B cell (primary cell): Measurements from ENCODE around the gene IL25.

Experiments used
- EZH2 ChIP-seq: IDR thresholded peaks from 2 replicates; pipeline ENCODE4 v1.6.1; 2012; ENCODE audit warnings: borderline replicate concordance, low read depth, mild to moderate bottlenecking, moderate library complexity, low read length; ENCODE audit not compliant: insufficient read depth, poor library complexity, severe bottlenecking
- TF ChIP-seq, protein P1 (sequence below): fragments of 200-600 bp; IDR thresholded peaks from one replicate; pipeline ENCODE4 v1.8.0; 2022; ENCODE audit warnings: antibody characterized with exemption, mild to moderate bottlenecking

DNA sequence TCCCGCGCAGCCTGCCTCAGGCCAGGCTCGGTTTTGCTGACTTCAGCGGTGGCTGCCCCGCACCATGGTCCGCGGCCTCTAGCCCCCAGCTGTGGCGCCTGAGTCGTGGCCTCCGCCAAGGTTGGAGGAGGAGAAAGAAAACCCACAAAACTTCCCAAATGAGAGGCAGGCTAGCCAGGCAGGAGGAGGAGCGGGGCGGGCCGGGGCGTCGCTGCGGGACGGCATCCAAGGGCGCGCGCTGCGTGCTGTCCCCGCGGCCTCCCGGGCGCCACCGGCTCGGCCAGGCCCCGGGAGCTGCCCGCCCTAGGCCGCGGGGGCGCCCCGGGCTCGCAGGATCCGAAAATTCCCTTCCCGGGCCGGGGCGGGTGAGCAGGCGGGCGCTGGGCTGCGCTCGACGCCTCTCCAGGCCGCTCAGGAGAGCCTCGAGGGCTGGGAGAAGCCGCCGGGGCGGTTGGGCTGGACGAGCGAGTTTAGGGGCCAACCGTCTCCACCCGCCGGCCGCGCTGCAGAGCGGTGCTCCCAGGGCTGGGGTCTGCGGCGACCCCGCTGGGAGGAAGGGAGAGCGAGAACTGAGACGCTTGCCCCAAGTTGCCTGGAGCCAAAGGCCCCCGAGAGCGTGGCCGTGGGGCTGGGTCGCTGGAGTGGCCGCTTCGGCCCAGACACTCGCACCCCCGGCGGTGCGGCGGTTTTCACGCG is 7.4 kb upstream of the IL25 start, which contains the start of gene EFS:
- TF ChIP-seq, protein P1, sequence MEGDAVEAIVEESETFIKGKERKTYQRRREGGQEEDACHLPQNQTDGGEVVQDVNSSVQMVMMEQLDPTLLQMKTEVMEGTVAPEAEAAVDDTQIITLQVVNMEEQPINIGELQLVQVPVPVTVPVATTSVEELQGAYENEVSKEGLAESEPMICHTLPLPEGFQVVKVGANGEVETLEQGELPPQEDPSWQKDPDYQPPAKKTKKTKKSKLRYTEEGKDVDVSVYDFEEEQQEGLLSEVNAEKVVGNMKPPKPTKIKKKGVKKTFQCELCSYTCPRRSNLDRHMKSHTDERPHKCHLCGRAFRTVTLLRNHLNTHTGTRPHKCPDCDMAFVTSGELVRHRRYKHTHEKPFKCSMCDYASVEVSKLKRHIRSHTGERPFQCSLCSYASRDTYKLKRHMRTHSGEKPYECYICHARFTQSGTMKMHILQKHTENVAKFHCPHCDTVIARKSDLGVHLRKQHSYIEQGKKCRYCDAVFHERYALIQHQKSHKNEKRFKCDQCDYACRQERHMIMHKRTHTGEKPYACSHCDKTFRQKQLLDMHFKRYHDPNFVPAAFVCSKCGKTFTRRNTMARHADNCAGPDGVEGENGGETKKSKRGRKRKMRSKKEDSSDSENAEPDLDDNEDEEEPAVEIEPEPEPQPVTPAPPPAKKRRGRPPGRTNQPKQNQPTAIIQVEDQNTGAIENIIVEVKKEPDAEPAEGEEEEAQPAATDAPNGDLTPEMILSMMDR, result no peak
- no peak for TF ChIP-seq EZH2
